Measurements from ENCODE around the gene CSNK2A2.

Gene CSNK2A2

GRCh38 chr16:58109330-58109729 is 88.6 kb downstream of the CSNK2A2 start:
- DNase-seq = no peak
